K562 (cell line): ENCODE data around the gene PARD6B. TPM values are rescaled to one million over a fixed set of nuclear protein-coding genes. Genes with fewer than 3 reads are reported as not detected.

Experiments
- ATAC-seq: fragments of 200-7000 bp; cut with Tn5 transposase; 3 replicates; pipeline ENCODE4 v1.9.1; 2020; ENCODE audit warnings: moderate library complexity
- BruUV-seq: library from RNA; stranded (reverse); fragments of 400-500 nt; replicated peaks from 2 replicates; lab custom pipeline; 2021; lab: Mats Ljungman, UMichigan
- CTCF ChIA-PET: fragments of 300-600 bp; formaldehyde crosslinking; extraction: SDS; loops from one replicate; lab custom pipeline; 2021; ENCODE audit warnings: low intra/inter-chr PET ratio; lab: Yijun Ruan, JAX
- POLR2A ChIA-PET: fragments of 300-600, 350-650 bp; sonication (Branson Sonifier 250); formaldehyde crosslinking; extraction: SDS; loops from one replicate; lab custom pipeline; 2021; ENCODE audit warnings: antibody characterized with exemption, inconsistent platforms; lab: Yijun Ruan, JAX
- DNase-seq, 4 experiments: peaks; one replicate each; pipeline versions ENCODE4 v3.0.0 to v3.0.0-alpha.2; 2011 to 2018; ENCODE audit warnings: low spot score in 3 of 4, mixed read lengths in 3 of 4; ENCODE audit errors: extremely low read depth in 1 of 4
- FAIRE-seq: peaks from 2 replicates; lab custom pipeline; 2011; peaks lifted over from hg19 to GRCh38; lab: Jason Lieb, UNC
- H2AFZ ChIP-seq: 2 replicates; pipeline ENCODE4 v1.6.0; 2011; ENCODE audit warnings: low read depth, low read length, control low read depth, inconsistent platforms
- H3K27ac ChIP-seq: fragments of 200-600 bp; 3 replicates; pipeline ENCODE4 v1.8.0; 2011; ENCODE audit warnings: low read depth, mild to moderate bottlenecking, control low read depth, inconsistent platforms, low read length, moderate library complexity, mixed read lengths; ENCODE audit errors: extremely low read depth
- H3K27me3 ChIP-seq, 2 experiments: fragments of 300-600 bp in 1 of 2; 2 replicates in 1 of 2; 3 replicates in 1 of 2; pipeline versions ENCODE4 v1.6.0 to v1.8.0; 2011; ENCODE audit warnings: inconsistent platforms in 2 of 2, low read length in 2 of 2, mild to moderate bottlenecking in 1 of 2, mixed read lengths in 1 of 2, moderate library complexity in 1 of 2; ENCODE audit not compliant: control insufficient read depth in 2 of 2, insufficient read depth in 2 of 2
- H3K36me3 ChIP-seq: fragments of 300-600 bp; 3 replicates; pipeline ENCODE4 v1.8.0; 2011; ENCODE audit warnings: mild to moderate bottlenecking, low read length, inconsistent platforms; ENCODE audit not compliant: control insufficient read depth, insufficient read depth
- H3K4me1 ChIP-seq, 2 experiments: fragments of 200-600 bp in 1 of 2; replicated peaks in 1 of 2; 2 replicates in 1 of 2; 3 replicates in 1 of 2; pipeline versions ENCODE4 v1.5.1 to v1.8.0; 2011; ENCODE audit warnings: inconsistent platforms in 2 of 2, low read length in 2 of 2, mild to moderate bottlenecking in 1 of 2, mixed read lengths in 1 of 2, moderate library complexity in 1 of 2; ENCODE audit not compliant: control insufficient read depth in 2 of 2, insufficient read depth in 2 of 2
- H3K4me2 ChIP-seq: 2 replicates; pipeline ENCODE4 v1.6.1; 2011; ENCODE audit warnings: low read length, control low read depth, inconsistent platforms, mixed read lengths; ENCODE audit not compliant: insufficient read depth
- H3K4me3 ChIP-seq: fragments of 200-600 bp; sonication (generic), shearing (Covaris generic); 2 replicates; pipeline ENCODE4 v1.5.1; 2016; ENCODE audit warnings: control low read depth, inconsistent platforms
- H3K79me2 ChIP-seq: fragments of 200-600 bp; 3 replicates; pipeline ENCODE4 v1.8.0; 2011; ENCODE audit warnings: low read length, inconsistent platforms; ENCODE audit not compliant: control insufficient read depth, insufficient read depth
- H3K9ac ChIP-seq, 2 experiments: 2 replicates each; pipeline versions ENCODE4 v1.6.0 to v1.6.1; 2011; ENCODE audit warnings: low read depth in 2 of 2, low read length in 2 of 2, control low read depth in 1 of 2, inconsistent platforms in 1 of 2, mild to moderate bottlenecking in 1 of 2, mixed read lengths in 1 of 2; ENCODE audit not compliant: insufficient read depth in 1 of 2
- H3K9me1 ChIP-seq: one replicate; pipeline ENCODE4 v1.6.0; 2011; ENCODE audit warnings: inconsistent platforms, mild to moderate bottlenecking, low read length, moderate library complexity; ENCODE audit not compliant: control insufficient read depth, insufficient read depth
- H3K9me3 ChIP-seq: replicated peaks from 2 replicates; pipeline ENCODE4 v1.5.1; 2011; ENCODE audit warnings: low read depth, low read length, inconsistent platforms; ENCODE audit not compliant: control insufficient read depth, insufficient read depth
- H4K20me1 ChIP-seq: replicated peaks from 2 replicates; pipeline ENCODE4 v1.6.1; 2011; ENCODE audit warnings: low read length, inconsistent platforms, mixed read lengths; ENCODE audit not compliant: control insufficient read depth, insufficient read depth
- BCLAF1 ChIP-seq, 2 experiments: fragments of 450-650 bp in 1 of 2; IDR thresholded peaks; 2 replicates each; pipeline ENCODE4 v1.6.1; 2011 to 2017; ENCODE audit warnings: low read depth in 2 of 2, antibody characterized with exemption in 1 of 2, borderline replicate concordance in 1 of 2, low read length in 1 of 2, mild to moderate bottlenecking in 1 of 2, mixed read lengths in 1 of 2; ENCODE audit not compliant: control insufficient read depth in 1 of 2
- CEBPB ChIP-seq: fragments of 450-650 bp; IDR thresholded peaks from 2 replicates; pipeline ENCODE4 v1.6.1; 2016; ENCODE audit warnings: missing genetic modification characterization, missing compliant biosample characterization
- DPF2 ChIP-seq: fragments of 450-650 bp; IDR thresholded peaks from 2 replicates; pipeline ENCODE4 v1.6.1; 2016
- EWSR1 ChIP-seq: fragments of 450-650 bp; IDR thresholded peaks from 2 replicates; pipeline ENCODE4 v1.6.1; 2018; ENCODE audit warnings: borderline replicate concordance, mild to moderate bottlenecking, low read depth, moderate library complexity; ENCODE audit not compliant: partially characterized antibody
- GABPB1 ChIP-seq: sonication (generic); formaldehyde crosslinking; IDR thresholded peaks from 2 replicates; pipeline ENCODE4 v1.8.0; 2022; ENCODE audit warnings: mild to moderate bottlenecking, missing genetic modification reagents
- MLLT1 ChIP-seq, 2 experiments: fragments of 450-650 bp; IDR thresholded peaks; 2 replicates each; pipeline ENCODE4 v1.6.1; 2016
- SRSF9 ChIP-seq: fragments of 200-400 bp; formaldehyde crosslinking; IDR thresholded peaks from 2 replicates; pipeline ENCODE4 v1.6.1; 2017; ENCODE audit warnings: low read depth, low read length, borderline replicate concordance
- ZBTB11 ChIP-seq, 3 experiments: fragments of 200-800 bp in 1 of 3; fragments of 250-450 bp in 1 of 3; fragments of 450-650 bp in 1 of 3; sonication (Bioruptor Pico) in 1 of 3; sonication (Bioruptor generic) in 1 of 3; formaldehyde crosslinking in 1 of 3; IDR thresholded peaks; 2 replicates each; pipeline versions ENCODE4 v1.6.1 to v1.8.0; 2016 to 2022; ENCODE audit warnings: mild to moderate bottlenecking in 2 of 3, missing genetic modification characterization in 2 of 3, missing compliant biosample characterization in 1 of 3, moderate library complexity in 1 of 3
- ZEB2 ChIP-seq: fragments of 450-650 bp; IDR thresholded peaks from 2 replicates; pipeline ENCODE4 v1.6.1; 2016
- ZNF212 ChIP-seq: fragments of 450-650 bp; formaldehyde crosslinking; IDR thresholded peaks from 2 replicates; pipeline ENCODE4 v1.4.0; 2020; ENCODE audit warnings: mild to moderate bottlenecking
- whole genome bisulfite sequencing: fragments of 100-300 bp; shearing (Covaris generic); methylation state at CpG from one replicate; pipeline ENCODE4 v1.1.6; 2016; ENCODE audit warnings: low coverage, mixed read lengths; ENCODE audit not compliant: insufficient coverage; ENCODE audit errors: missing lambda C conversion rate; 5-methylcytosine and 5-hydroxymethylcytosine counted together
- in situ Hi-C: fragments of 300-500 bp; cut with MboI; formaldehyde crosslinking; loops from 4 replicates; pipeline ENCODE4 v1.15.0; 2018; ENCODE audit warnings: inconsistent platforms, mixed read lengths
- intact Hi-C: fragments of 100-400 bp; cut with micrococcal nuclease; formaldehyde crosslinking; loops from 2 replicates; pipeline ENCODE4 v1.14.2; 2022
- polyA plus RNA-seq, 8 experiments: library from polyadenylated mRNA; depleted of rRNA in 4 of 8; stranded (reverse) in 5 of 8; unstranded in 3 of 8; fragments of >200 nt; fragmentation: Nextera tagmentation in 2 of 8; fragmentation: Illumina TruSeq in 1 of 8; extraction: Ambion mirVana in 2 of 8; extraction: Trizol in 1 of 8; gene quantifications; 2 replicates each; pipeline versions ENCODE4 v1.2.1 to v1.2.3, GENCODE V29; 2011 to 2014; ENCODE audit warnings: inconsistent platforms in 1 of 8, missing spikeins in 1 of 8
- total RNA-seq, 7 experiments: library from RNA; depleted of rRNA in 6 of 7; stranded (reverse); fragments of >200 nt in 6 of 7; fragmentation: Illumina TruSeq in 2 of 7; extraction: Trizol in 2 of 7; gene quantifications; 2 replicates each; pipeline versions ENCODE4 v1.2.1 to v1.2.3, GENCODE V29; 2011 to 2021; ENCODE audit warnings: low replicate concordance in 1 of 7

Gene PARD6B
- total and polyA plus RNA-seq, 9 of the 15 experiments (the other 6 are each of a cell fraction or from before 2014, with no cell fraction given), result 1.7 to 12.3 (median 5.5) TPM

- no peaks in the 10 kb centered on the region for H3K9me1 ChIP-seq
- H3K79me2 ChIP-seq, result no peaks in the 10 kb centered on the region
- no peak for DNase-seq
- no peak for FAIRE-seq
- ChIA-PET CTCF (no interaction called here), POLR2A (interaction anchor here (1.4 kb wide), 1 partner anchor 16 kb away, joined by 3 read pairs; no protein-coding TSS in a partner anchor)
- H3K4me1 ChIP-seq, result peaks cover 21 to 32% of the 10 kb centered on the region in 2 experiments; a peak in 4 of 5 replicates
- H3K27me3 ChIP-seq, result no peaks in the 10 kb centered on the region
- H3K27ac ChIP-seq, result no peak overlapping the region
- no peaks in the 10 kb centered on the region for H3K36me3 ChIP-seq
- H3K4me2 ChIP-seq, result no peak overlapping the region
- no TSS peak for BruUV-seq
- peak overlapping the region; percentile 76 for H2AFZ ChIP-seq
- 68% methylated on average over 10 of the region's 10 CpGs for WGBS
- H4K20me1 ChIP-seq, result no peaks in the 10 kb centered on the region
- in situ Hi-C loops, result no loop called here
- ATAC-seq, result no peak
- intact Hi-C loops, result no loop called here
- H3K9ac ChIP-seq, result no peak overlapping the region
- TF ChIP-seq MLLT1 (IDR thresholded peaks at IDR 0.05), result no peak
- TF ChIP-seq DPF2, result 0 out of 2 replicates have a peak, but pooled peaks have one; percentile 7
- peak; percentile 25; the same call in 1 of the 2 replicates for TF ChIP-seq ZEB2
- peak in 1 of 3 experiments; percentile 79; a peak in 2 of 6 replicates for TF ChIP-seq ZBTB11 (CRISPR knock-in tag; IDR thresholded peaks at IDR 0.05)
- TF ChIP-seq BCLAF1 (IDR thresholded peaks at IDR 0.05; ENCODE audit: borderline replicate concordance in 1 of 2, control insufficient read depth in 1 of 2, low read depth in 2 of 2, low read length in 1 of 2), result peak in 1 of 2 experiments; percentile 30; a peak in 2 of 4 replicates
- no peak for TF ChIP-seq ZNF212
- TF ChIP-seq EWSR1, result no peak
- no peak for TF ChIP-seq GABPB1 (CRISPR knock-in tag)
- peak; percentile 69; the same call in 1 of the 2 replicates for TF ChIP-seq CEBPB (tag)
- no peak for TF ChIP-seq SRSF9
- H3K4me3 ChIP-seq, result no peak overlapping the region
- no peaks in the 10 kb centered on the region for H3K9me3 ChIP-seq
Observed at GRCh38 chr20:50722424-50723155, 8.8 kb upstream of the PARD6B start.
